HepG2 (cell line): ENCODE data around the gene ZNF670. TPM values are rescaled to one million over a fixed set of nuclear protein-coding genes. Genes with fewer than 3 reads are reported as not detected.

Source experiments
- ATAC-seq: fragments of 200-7000 bp; cut with Tn5 transposase; 3 replicates; pipeline ENCODE4 v1.9.1; 2020; ENCODE audit warnings: mild to moderate bottlenecking, moderate library complexity
- BruUV-seq: library from RNA; stranded (reverse); fragments of 400-500 nt; replicated peaks from 2 replicates; lab custom pipeline; 2021; lab: Mats Ljungman, UMichigan
- CTCF ChIA-PET: fragments of 300-600 bp; formaldehyde crosslinking; extraction: SDS; loops from one replicate; lab custom pipeline; 2021; ENCODE audit warnings: low total read pairs, inconsistent platforms, low intra/inter-chr PET ratio; lab: Yijun Ruan, JAX
- POLR2A ChIA-PET: fragments of 350-600 bp; sonication (Branson Sonifier 250); formaldehyde crosslinking; loops from one replicate; lab custom pipeline; 2020; ENCODE audit warnings: antibody characterized with exemption, inconsistent platforms; lab: Yijun Ruan, JAX
- DNase-seq: peaks from one replicate; pipeline ENCODE4 v3.0.0-alpha.2; 2015; ENCODE audit warnings: low spot score
- FAIRE-seq: peaks from 3 replicates; lab custom pipeline; 2011; peaks lifted over from hg19 to GRCh38; lab: Jason Lieb, UNC
- H2AFZ ChIP-seq: one replicate; pipeline ENCODE4 v1.6.1; 2011; ENCODE audit warnings: low read length, inconsistent platforms
- H3K27ac ChIP-seq: fragments of 300-600 bp; 3 replicates; pipeline ENCODE4 v1.8.0; 2011; ENCODE audit warnings: mixed run types, mild to moderate bottlenecking, mixed read lengths, low read length, inconsistent platforms; ENCODE audit not compliant: insufficient read depth; ENCODE audit errors: extremely low read length
- H3K27me3 ChIP-seq, 2 experiments: fragments of 200-600 bp in 1 of 2; 2 replicates in 1 of 2; 3 replicates in 1 of 2; pipeline versions ENCODE4 v1.6.0 to v1.8.0; 2011; ENCODE audit warnings: low read length in 2 of 2, mild to moderate bottlenecking in 2 of 2, moderate library complexity in 2 of 2, inconsistent platforms in 1 of 2; ENCODE audit not compliant: insufficient read depth in 2 of 2, control insufficient read depth in 1 of 2
- H3K36me3 ChIP-seq, 2 experiments: fragments of 200-600 bp in 1 of 2; replicated peaks in 1 of 2; 2 replicates in 1 of 2; 3 replicates in 1 of 2; pipeline versions ENCODE4 v1.5.1 to v1.8.0; 2011; ENCODE audit warnings: low read length in 2 of 2, inconsistent platforms in 1 of 2; ENCODE audit not compliant: insufficient read depth in 2 of 2, control insufficient read depth in 1 of 2
- H3K4me1 ChIP-seq: 2 replicates; pipeline ENCODE4 v1.5.1; 2012; ENCODE audit warnings: low read length, inconsistent platforms; ENCODE audit not compliant: insufficient read depth
- H3K4me2 ChIP-seq: 2 replicates; pipeline ENCODE4 v1.6.0; 2011; ENCODE audit warnings: low read depth, low read length, inconsistent platforms
- H3K4me3 ChIP-seq, 3 experiments: fragments of 200-600 bp in 1 of 3; sonication (generic), shearing (Covaris generic) in 1 of 3; replicated peaks in 1 of 3; 2 replicates each; pipeline ENCODE4 v1.5.1; 2011 to 2016; ENCODE audit warnings: low read length in 3 of 3, inconsistent platforms in 2 of 3, low read depth in 2 of 3, mild to moderate bottlenecking in 2 of 3, control low read depth in 1 of 3, mixed read lengths in 1 of 3; ENCODE audit not compliant: insufficient read depth in 1 of 3
- H3K79me2 ChIP-seq: one replicate; pipeline ENCODE4 v1.6.1; 2011; ENCODE audit warnings: low read length, inconsistent platforms; ENCODE audit not compliant: insufficient read depth
- H3K9ac ChIP-seq: 2 replicates; pipeline ENCODE4 v1.6.0; 2011; ENCODE audit warnings: mild to moderate bottlenecking, low read depth, low read length, inconsistent platforms; ENCODE audit not compliant: insufficient read depth
- H3K9me3 ChIP-seq: 2 replicates; pipeline ENCODE4 v1.5.1; 2012; ENCODE audit warnings: mild to moderate bottlenecking, low read length
- H4K20me1 ChIP-seq: 2 replicates; pipeline ENCODE4 v1.6.0; 2011; ENCODE audit warnings: inconsistent platforms, mild to moderate bottlenecking, low read length, moderate library complexity; ENCODE audit not compliant: insufficient read depth
- AGO1 ChIP-seq: fragments of 200-400 bp; formaldehyde crosslinking; IDR thresholded peaks from 2 replicates; pipeline ENCODE4 v1.6.1; 2017; ENCODE audit warnings: mild to moderate bottlenecking, low read depth, low read length, moderate library complexity; ENCODE audit not compliant: poor library complexity, severe bottlenecking
- CEBPB ChIP-seq: IDR thresholded peaks from 2 replicates; pipeline ENCODE4 v1.6.1; 2011; ENCODE audit warnings: low read depth, low read length, improper control_type of control experiment, borderline replicate concordance
- CHCHD3 ChIP-seq: sonication (generic); formaldehyde crosslinking; IDR thresholded peaks from 2 replicates; pipeline ENCODE4 v1.8.0; 2022; ENCODE audit warnings: mild to moderate bottlenecking, missing genetic modification reagents, moderate library complexity
- GPN1 ChIP-seq: sonication (generic); formaldehyde crosslinking; IDR thresholded peaks from 2 replicates; pipeline ENCODE4 v1.5.1; 2020; ENCODE audit warnings: missing genetic modification reagents, borderline replicate concordance
- KAT8 ChIP-seq: IDR thresholded peaks from 2 replicates; pipeline ENCODE4 v1.6.1; 2016; ENCODE audit warnings: missing genetic modification reagents, missing compliant biosample characterization
- KLF16 ChIP-seq, 2 experiments: sonication (generic) in 1 of 2; formaldehyde crosslinking in 1 of 2; IDR thresholded peaks; 2 replicates each; pipeline versions ENCODE4 v1.6.1 to v1.8.0; 2016 to 2023; ENCODE audit warnings: missing genetic modification reagents in 2 of 2, missing compliant biosample characterization in 1 of 2
- PREB ChIP-seq: sonication (generic); formaldehyde crosslinking; IDR thresholded peaks from 2 replicates; pipeline ENCODE4 v1.4.0; 2020; ENCODE audit warnings: missing genetic modification reagents
- SIX1 ChIP-seq: sonication (generic); formaldehyde crosslinking; IDR thresholded peaks from 2 replicates; pipeline ENCODE4 v1.4.0; 2020; ENCODE audit warnings: missing genetic modification reagents, borderline replicate concordance
- ZNF337 ChIP-seq: sonication (generic); formaldehyde crosslinking; IDR thresholded peaks from 2 replicates; pipeline ENCODE4 v1.5.1; 2020; ENCODE audit warnings: missing genetic modification reagents, low read depth, mild to moderate bottlenecking, borderline replicate concordance
- WGBS: methylation state at CpG from one replicate; pipeline ENCODE4 v1.1.6; 2017; ENCODE audit warnings: low lambda C conversion rate; 5-methylcytosine and 5-hydroxymethylcytosine counted together
- in situ Hi-C: cut with HindIII; loops from 2 replicates; pipeline ENCODE4 v1.10.0; 2017; ENCODE audit warnings: low pct_unique_long_range_greater_than_20kb; ENCODE audit not compliant: extremely low pct_ligation_motif_present
- intact Hi-C: fragments of 100-400 bp; cut with micrococcal nuclease; formaldehyde crosslinking; loops from one replicate; pipeline ENCODE4 v1.10.0; 2022; ENCODE audit not compliant: unreplicated experiment
- polyA plus RNA-seq, 8 experiments: library from polyadenylated mRNA; depleted of rRNA in 3 of 8; stranded (reverse) in 7 of 8; unstranded in 1 of 8; fragments of >200 nt; fragmentation: Illumina TruSeq in 4 of 8; extraction: Trizol in 4 of 8; gene quantifications; 2 replicates each; pipeline versions ENCODE4 v1.2.1 to v1.2.3, GENCODE V29; 2011 to 2016; ENCODE audit warnings: low read depth in 4 of 8, missing spikeins in 1 of 8, mixed read lengths in 1 of 8; ENCODE audit not compliant: insufficient read depth in 1 of 8
- total RNA-seq, 5 experiments: library from RNA; depleted of rRNA; stranded (reverse); fragments of >200 nt; fragmentation: Illumina TruSeq; extraction: Trizol; gene quantifications; 2 replicates each; pipeline ENCODE4 v1.2.3, GENCODE V29; 2016; ENCODE audit warnings: low read depth in 1 of 5
- TF ChIP-seq, protein P1 (sequence below): sonication (generic); formaldehyde crosslinking; IDR thresholded peaks from 2 replicates; pipeline ENCODE4 v1.9.0; 2021; ENCODE audit warnings: missing genetic modification reagents, borderline replicate concordance
- TF ChIP-seq, protein P2 (sequence below): sonication (generic); formaldehyde crosslinking; IDR thresholded peaks from 2 replicates; pipeline ENCODE4 v1.8.1; 2023; ENCODE audit warnings: missing genetic modification reagents, mild to moderate bottlenecking, borderline replicate concordance

Gene ZNF670
- total and polyA plus RNA-seq, 2 of the 13 experiments (the other 11 are each of a cell fraction or from before 2014, with no cell fraction given): 4.2 to 10.9 TPM

DNA sequence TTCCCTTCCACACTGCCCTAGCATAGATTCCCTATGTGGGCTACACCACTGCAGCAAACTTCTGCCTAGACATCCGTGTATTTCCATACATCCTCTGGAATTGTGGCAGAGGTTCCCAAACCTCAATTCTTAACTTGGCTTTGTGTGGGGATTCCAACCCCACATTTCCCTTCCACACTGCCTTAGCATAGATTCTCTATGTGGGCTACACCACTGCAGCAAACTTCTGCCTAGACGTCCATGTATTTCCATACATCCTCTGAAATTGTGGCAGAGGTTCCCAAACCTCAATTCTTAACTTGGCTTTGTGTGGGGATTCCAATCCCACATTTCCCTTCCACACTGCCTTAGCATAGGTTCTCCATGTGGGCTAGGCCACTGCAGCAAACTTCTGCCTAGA lies 31.4 kb downstream of the ZNF670 start:
- FAIRE-seq (no peak), ATAC-seq (no peak), DNase-seq (no peak)
- CTCF ChIA-PET: no interaction called here
- H3K27ac ChIP-seq: no peak overlapping the region
- H3K4me1 ChIP-seq: no peaks in the 10 kb centered on the region
- no peaks in the 10 kb centered on the region for H4K20me1 ChIP-seq
- peaks cover 91% of the 10 kb centered on the region for H3K9me3 ChIP-seq
- H3K4me2 ChIP-seq: no peak overlapping the region
- peaks cover 43% of the 10 kb centered on the region for H3K79me2 ChIP-seq
- TF ChIP-seq PREB (CRISPR knock-in tag): no peak
- TF ChIP-seq CEBPB: no peak
- TF ChIP-seq SIX1 (CRISPR knock-in tag): no peak
- no peak for TF ChIP-seq KLF16 (CRISPR knock-in tag; IDR thresholded peaks at IDR 0.05)
- no peak for TF ChIP-seq AGO1
- no peak for TF ChIP-seq GPN1 (CRISPR knock-in tag)
- TF ChIP-seq, protein P1, sequence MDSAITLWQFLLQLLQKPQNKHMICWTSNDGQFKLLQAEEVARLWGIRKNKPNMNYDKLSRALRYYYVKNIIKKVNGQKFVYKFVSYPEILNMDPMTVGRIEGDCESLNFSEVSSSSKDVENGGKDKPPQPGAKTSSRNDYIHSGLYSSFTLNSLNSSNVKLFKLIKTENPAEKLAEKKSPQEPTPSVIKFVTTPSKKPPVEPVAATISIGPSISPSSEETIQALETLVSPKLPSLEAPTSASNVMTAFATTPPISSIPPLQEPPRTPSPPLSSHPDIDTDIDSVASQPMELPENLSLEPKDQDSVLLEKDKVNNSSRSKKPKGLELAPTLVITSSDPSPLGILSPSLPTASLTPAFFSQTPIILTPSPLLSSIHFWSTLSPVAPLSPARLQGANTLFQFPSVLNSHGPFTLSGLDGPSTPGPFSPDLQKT (CRISPR knock-in tag): no peak
- TF ChIP-seq, protein P2, sequence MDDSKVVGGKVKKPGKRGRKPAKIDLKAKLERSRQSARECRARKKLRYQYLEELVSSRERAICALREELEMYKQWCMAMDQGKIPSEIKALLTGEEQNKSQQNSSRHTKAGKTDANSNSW (CRISPR knock-in tag): no peak
- no peak for TF ChIP-seq CHCHD3 (CRISPR knock-in tag)
- no peak for TF ChIP-seq ZNF337
- TF ChIP-seq KAT8 (CRISPR knock-in tag): no peak
- WGBS: 29% methylated on average over 2 of the region's 2 CpGs
- H3K4me3 ChIP-seq: no peak overlapping the region
- BruUV-seq: no TSS peak
- H2AFZ ChIP-seq: no peak overlapping the region
- peaks cover 0 to 9% of the 10 kb centered on the region in 2 experiments; a peak in 1 of 5 replicates for H3K36me3 ChIP-seq
- intact Hi-C loops: no loop called here
- H3K9ac ChIP-seq: no peak overlapping the region
- POLR2A ChIA-PET: no interaction called here
- in situ Hi-C loops: no loop called here
- H3K27me3 ChIP-seq: no peaks in the 10 kb centered on the region
